ENCODE measurements around the gene SLC25A47.
A peak's percentile ranks its signal among the peaks of the same experiment; 100 is the strongest.
"Not testable (repeated sequence)": the region's sequence is repeated elsewhere in the genome, so short reads cannot be mapped to it uniquely, and the experiment has no call there.

The SLC25A47 gene

DNA sequence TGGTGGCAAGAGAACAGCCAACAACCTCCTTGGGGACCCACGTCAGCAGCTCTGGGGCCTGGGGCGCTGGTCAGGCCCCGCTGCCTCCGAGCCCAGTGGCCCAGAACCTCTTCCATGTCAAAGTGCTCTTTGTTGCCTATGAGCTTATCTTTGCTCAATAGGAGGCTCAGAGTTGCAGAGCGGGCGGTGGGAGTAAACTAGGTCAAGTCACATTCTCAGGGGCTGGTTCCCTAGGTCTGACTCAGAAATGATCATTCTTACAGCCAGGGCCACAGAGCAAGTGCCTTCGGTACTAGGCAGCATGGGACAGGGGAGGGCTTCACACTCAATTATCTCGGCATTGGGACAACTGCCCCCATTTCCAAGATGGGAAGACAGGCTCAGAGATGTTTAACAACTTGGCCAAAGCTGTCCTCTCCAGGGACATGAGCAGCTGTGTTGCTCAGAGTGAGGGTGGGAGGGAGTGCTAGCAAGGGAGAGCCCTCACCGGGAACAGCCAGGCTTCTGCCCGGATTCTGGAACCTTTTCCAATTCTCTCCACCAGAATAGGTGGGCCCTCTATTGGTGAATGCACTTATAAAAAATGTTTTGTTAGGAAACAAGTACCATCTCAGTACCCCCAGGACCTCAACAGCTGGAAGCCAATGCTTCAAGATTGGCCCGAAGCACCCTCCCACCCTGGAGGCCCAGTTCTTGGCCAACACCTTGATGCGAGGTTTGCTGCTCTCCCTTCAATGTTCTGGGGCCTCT lies 28.8 kb upstream of the SLC25A47 start:
- DNase-seq: peak; percentile 64
- Mint-ChIP-seq H3K4me1 (peaks cover 53 to 74% of the 10 kb centered on the region in 2 donors), H3K27me3 (no peaks in the 10 kb centered on the region), H3K36me3 (peaks cover 2 to 12% of the 10 kb centered on the region in 2 donors), H3K4me3 (no peak overlapping the region), H3K27ac (peak overlapping the region; percentile 82), H3K9me3 (no peaks in the 10 kb centered on the region)
- peak; percentile 77 to 79 for ATAC-seq (replicated peaks)

DNA sequence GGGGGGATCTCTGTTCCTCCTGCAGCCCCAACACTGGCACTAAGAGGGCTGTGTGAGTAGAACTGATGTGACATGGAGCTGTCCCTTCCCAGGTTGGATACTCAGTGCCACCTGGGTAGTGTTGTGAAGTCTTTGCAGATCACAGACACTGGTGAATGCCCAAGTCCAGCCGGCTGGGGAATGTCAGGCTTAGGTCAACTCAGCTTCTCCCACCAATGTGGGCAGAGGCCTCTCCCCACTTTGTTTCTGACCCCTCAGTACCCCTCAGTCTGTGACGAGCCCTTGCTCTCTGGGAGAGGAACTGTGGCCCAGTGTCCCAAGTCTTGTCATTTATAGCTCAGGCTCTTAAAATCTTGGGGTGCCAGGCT lies 28.2 kb upstream of the SLC25A47 start:
- Mint-ChIP-seq H3K9me3 (no peaks in the 10 kb centered on the region), H3K27ac (peak overlapping the region; percentile 82)
- DNase-seq: no peak

DNA sequence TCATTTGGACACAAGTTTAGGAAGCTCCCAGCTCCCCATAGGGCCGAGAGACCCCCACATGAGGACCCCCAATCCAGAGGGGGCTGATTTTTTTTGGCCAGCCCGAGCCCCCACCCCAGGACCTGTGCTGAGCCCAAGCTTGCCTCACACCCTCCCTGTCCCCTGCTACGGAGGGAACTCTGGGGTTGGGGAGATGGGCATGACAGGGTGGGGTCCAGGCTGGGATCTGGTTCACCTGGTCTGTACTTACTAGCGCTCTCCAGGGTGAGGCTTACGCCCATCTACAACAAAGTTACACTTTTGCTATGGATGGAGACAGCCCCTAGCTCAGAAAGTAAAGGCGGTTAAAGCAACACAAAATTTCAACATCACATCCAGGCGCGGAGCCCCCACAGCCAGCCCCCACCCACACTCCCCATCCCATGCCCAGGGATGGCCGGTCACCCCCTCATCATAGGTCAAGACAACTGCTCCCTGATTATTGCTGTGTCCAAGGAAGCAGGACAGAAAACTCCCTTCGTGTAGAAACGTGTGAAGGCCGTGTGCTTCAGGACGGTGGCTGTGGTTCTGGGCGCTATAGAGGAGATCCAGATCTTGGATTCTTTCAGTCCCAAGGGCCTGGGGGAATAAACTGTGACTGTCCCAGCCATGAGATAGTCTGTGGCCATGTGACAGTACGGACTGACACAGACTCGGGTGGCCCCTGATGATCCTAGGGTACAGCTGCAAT lies 27.6 kb upstream of the SLC25A47 start:
- H3K4me3 Mint-ChIP-seq: no peak overlapping the region
- no peaks in the 10 kb centered on the region for H3K9me3 Mint-ChIP-seq
- peaks cover 51 to 69% of the 10 kb centered on the region in 2 donors for H3K4me1 Mint-ChIP-seq
- H3K27ac Mint-ChIP-seq: no peak overlapping the region
- no peaks in the 10 kb centered on the region for H3K27me3 Mint-ChIP-seq
- H3K36me3 Mint-ChIP-seq: peaks cover 2 to 13% of the 10 kb centered on the region in 2 donors
- ATAC-seq (replicated peaks): no peak
- DNase-seq: no peak

More for the DNA sequence above, 28.2 kb upstream of the SLC25A47 start:
- no peak for ATAC-seq (replicated peaks)
- no peak overlapping the region for H3K4me3 Mint-ChIP-seq
- H3K4me1 Mint-ChIP-seq: peaks cover 54 to 75% of the 10 kb centered on the region in 2 donors
- no peaks in the 10 kb centered on the region for H3K27me3 Mint-ChIP-seq
- peaks cover 2 to 13% of the 10 kb centered on the region in 2 donors for H3K36me3 Mint-ChIP-seq

DNA sequence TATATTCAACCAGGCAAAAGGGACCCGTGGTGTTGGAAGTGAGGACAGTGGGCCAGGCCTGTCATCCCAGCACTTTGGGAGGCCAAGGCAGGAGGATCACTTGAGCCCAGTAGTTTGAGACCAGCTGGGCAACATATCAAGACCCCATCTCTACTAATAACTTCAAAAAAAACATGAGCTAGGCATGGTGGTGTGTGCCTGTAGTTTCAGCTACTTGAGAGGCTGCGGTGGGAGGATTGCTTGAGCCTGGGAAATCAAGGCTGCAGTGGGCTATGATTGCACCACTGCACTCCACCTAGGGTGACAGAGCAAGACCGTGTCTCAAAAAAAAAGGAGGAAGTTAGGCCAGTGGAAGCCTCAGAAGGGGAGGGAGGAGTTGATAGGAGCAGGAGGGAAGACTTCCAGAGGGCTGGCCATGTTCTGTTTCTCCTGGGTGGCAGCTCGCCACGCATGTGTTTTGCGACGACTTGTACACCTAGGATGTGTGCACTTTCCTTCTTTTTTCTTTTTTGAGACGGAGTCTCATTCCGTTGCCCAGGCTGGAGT lies 27.0 kb upstream of the SLC25A47 start:
- Mint-ChIP-seq H3K36me3 (peaks cover 2 to 13% of the 10 kb centered on the region in 2 donors), H3K4me3 (peak overlapping the region in 1 of 2 donors; percentile 17), H3K9me3 (no peaks in the 10 kb centered on the region), H3K27me3 (no peaks in the 10 kb centered on the region), H3K4me1 (peaks cover 49 to 64% of the 10 kb centered on the region in 2 donors), H3K27ac (peak overlapping the region; percentile 31)
- ATAC-seq (replicated peaks) (no peak), DNase-seq (no peak)

DNA sequence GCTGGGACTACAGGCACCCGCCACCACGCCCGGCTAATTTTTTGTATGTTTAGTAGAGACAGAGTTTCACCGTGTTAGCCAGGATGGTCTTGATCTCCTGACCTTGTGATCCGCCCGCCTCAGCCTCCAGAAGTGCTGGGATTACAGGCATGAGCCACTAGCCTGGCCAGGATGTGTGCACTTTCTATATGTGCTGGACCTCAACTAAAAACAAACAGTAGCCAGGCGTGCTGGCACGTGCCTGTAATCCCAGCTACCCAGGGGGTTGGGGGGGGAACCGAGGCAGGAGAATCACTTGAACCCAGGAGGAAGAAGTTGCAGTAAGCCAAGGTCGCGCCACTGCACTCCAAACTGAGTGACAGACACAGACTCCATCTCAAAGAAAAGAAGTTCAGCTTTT lies 26.4 kb upstream of the SLC25A47 start:
- Mint-ChIP-seq H3K4me1 (peaks cover 49 to 64% of the 10 kb centered on the region in 2 donors), H3K36me3 (peaks cover 2 to 13% of the 10 kb centered on the region in 2 donors), H3K27ac (peak overlapping the region; percentile 91), H3K4me3 (peak overlapping the region; percentile 46 to 61)
- not testable (repeated sequence) for DNase-seq, H3K27me3 Mint-ChIP-seq, H3K9me3 Mint-ChIP-seq
- ATAC-seq (replicated peaks): peak in 1 of 2 donors; percentile 2

GRCh38 chr14:100297320-100298300 lies 25.5 kb upstream of the SLC25A47 start:
- Mint-ChIP-seq H3K9me3 (no peaks in the 10 kb centered on the region), H3K36me3 (peaks cover 2 to 13% of the 10 kb centered on the region in 2 donors), H3K27me3 (no peaks in the 10 kb centered on the region), H3K4me1 (peaks cover 49 to 65% of the 10 kb centered on the region in 2 donors), H3K4me3 (peak overlapping the region; percentile 46 to 61), H3K27ac (peak overlapping the region; percentile 91)
- DNase-seq (peak; percentile 60), ATAC-seq (replicated peaks) (peak; percentile 88 to 92)

- H3K4me1 Mint-ChIP-seq: peaks cover 49 to 68% of the 10 kb centered on the region in 2 donors
- H3K27ac Mint-ChIP-seq: peak overlapping the region; percentile 65
- DNase-seq (no peak), ATAC-seq (replicated peaks) (no peak)
- no peak overlapping the region for H3K4me3 Mint-ChIP-seq
- no peaks in the 10 kb centered on the region for H3K9me3 Mint-ChIP-seq
- H3K36me3 Mint-ChIP-seq: peaks cover 0 to 9% of the 10 kb centered on the region in 2 donors
- no peaks in the 10 kb centered on the region for H3K27me3 Mint-ChIP-seq
Measured at GRCh38 chr14:100298551-100299237, 24.4 kb upstream of the SLC25A47 start.

DNA sequence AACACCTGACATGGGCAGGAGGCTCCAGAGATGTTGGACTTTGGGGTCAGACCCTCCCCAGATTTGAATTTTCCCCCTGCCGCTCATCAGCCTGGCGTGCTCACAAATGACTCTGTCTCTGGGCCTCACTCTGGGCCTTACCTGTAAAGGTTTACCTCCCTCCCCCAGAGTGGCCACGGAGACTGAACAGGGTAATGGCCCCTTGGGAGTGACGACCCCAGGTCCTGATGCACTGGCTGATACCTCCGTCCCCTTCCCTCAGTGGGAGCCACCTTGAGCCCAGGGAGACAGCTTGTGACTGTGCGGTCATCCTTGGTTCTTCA lies 23.9 kb upstream of the SLC25A47 start:
- Mint-ChIP-seq H3K4me3 (no peak overlapping the region), H3K27ac (peak overlapping the region; percentile 65), H3K9me3 (no peaks in the 10 kb centered on the region), H3K36me3 (peaks cover 0 to 9% of the 10 kb centered on the region in 2 donors), H3K27me3 (no peaks in the 10 kb centered on the region), H3K4me1 (peaks cover 48 to 66% of the 10 kb centered on the region in 2 donors)
- no peak for DNase-seq
- no peak for ATAC-seq (replicated peaks)

DNA sequence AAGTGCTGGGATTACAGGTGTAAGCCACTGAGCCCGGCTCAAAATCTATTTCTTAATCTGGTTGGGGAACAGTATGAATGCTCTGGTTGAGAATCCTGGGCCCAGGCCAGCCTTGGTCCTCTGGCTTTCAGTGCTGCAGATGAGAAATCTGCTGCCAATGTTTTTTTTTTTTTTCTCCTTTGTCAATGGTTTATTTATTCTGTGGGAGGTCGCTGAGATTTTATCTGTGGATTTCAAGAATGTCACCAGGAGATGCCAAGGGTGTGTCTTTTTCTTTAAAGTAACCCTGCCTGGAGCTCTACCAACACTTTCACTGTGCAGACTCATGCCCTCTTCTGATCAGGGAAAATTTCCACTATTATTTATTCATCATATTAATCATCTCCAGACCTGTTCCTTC lies 20.5 kb upstream of the SLC25A47 start:
- H3K27me3 Mint-ChIP-seq: no peaks in the 10 kb centered on the region
- no peak overlapping the region for H3K4me3 Mint-ChIP-seq
- no peak for ATAC-seq (replicated peaks)
- peaks cover 0 to 9% of the 10 kb centered on the region in 2 donors for H3K36me3 Mint-ChIP-seq
- H3K4me1 Mint-ChIP-seq: peaks cover 40 to 57% of the 10 kb centered on the region in 2 donors
- no peaks in the 10 kb centered on the region for H3K9me3 Mint-ChIP-seq
- peak overlapping the region; percentile 37 for H3K27ac Mint-ChIP-seq
- no peak for DNase-seq

- Mint-ChIP-seq H3K27ac (peak overlapping the region; percentile 63), H3K27me3 (no peaks in the 10 kb centered on the region), H3K9me3 (no peaks in the 10 kb centered on the region), H3K36me3 (peaks cover 0 to 6% of the 10 kb centered on the region in 2 donors), H3K4me3 (no peak overlapping the region), H3K4me1 (peaks cover 36 to 57% of the 10 kb centered on the region in 2 donors)
- ATAC-seq (replicated peaks) (no peak), DNase-seq (no peak)
Measured at GRCh38 chr14:100303179-100303578, 20.0 kb upstream of the SLC25A47 start.

- ATAC-seq (replicated peaks): no peak
- Mint-ChIP-seq H3K27ac (no peak overlapping the region), H3K27me3 (no peaks in the 10 kb centered on the region), H3K36me3 (peaks cover 0 to 6% of the 10 kb centered on the region in 2 donors), H3K4me3 (no peak overlapping the region), H3K4me1 (peaks cover 33 to 56% of the 10 kb centered on the region in 2 donors), H3K9me3 (no peaks in the 10 kb centered on the region)
- no peak for DNase-seq
Measured at GRCh38 chr14:100303925-100304324, 19.2 kb upstream of the SLC25A47 start.

DNA sequence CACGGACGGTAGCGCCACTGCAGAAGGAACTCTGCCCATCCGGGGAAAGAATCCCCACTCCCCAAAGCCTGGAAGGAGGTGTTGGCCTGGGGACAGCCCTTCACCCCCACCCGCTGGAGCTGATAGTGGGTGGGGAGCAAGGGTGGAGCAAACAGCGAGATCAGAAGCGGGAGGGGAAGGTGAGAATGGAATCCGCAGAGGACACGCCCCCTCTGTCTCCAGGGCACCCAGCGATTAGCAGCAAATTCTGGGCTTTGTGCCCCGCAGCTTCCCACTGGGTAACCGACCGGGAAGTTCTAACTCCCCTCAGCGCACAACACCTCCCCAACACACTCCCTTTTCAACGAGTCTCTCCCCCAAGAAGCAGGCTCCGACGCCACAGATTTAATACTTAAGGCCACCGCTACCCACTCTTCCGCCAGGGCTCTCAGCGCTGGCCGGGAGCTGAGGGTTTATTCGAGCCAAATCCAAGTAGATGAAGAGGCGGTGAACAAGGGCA lies 18.3 kb upstream of the SLC25A47 start:
- peak overlapping the region; percentile 31 for H3K27ac Mint-ChIP-seq
- DNase-seq (no peak), ATAC-seq (replicated peaks) (no peak)
- no peaks in the 10 kb centered on the region for H3K36me3 Mint-ChIP-seq
- peak overlapping the region; percentile 89 to 92 for H3K4me3 Mint-ChIP-seq
- H3K4me1 Mint-ChIP-seq: peaks cover 26 to 48% of the 10 kb centered on the region in 2 donors
- H3K9me3 Mint-ChIP-seq: no peaks in the 10 kb centered on the region
- no peaks in the 10 kb centered on the region for H3K27me3 Mint-ChIP-seq
